ENCODE measurements around the gene PRKAR1B.

PRKAR1B gene

DNA sequence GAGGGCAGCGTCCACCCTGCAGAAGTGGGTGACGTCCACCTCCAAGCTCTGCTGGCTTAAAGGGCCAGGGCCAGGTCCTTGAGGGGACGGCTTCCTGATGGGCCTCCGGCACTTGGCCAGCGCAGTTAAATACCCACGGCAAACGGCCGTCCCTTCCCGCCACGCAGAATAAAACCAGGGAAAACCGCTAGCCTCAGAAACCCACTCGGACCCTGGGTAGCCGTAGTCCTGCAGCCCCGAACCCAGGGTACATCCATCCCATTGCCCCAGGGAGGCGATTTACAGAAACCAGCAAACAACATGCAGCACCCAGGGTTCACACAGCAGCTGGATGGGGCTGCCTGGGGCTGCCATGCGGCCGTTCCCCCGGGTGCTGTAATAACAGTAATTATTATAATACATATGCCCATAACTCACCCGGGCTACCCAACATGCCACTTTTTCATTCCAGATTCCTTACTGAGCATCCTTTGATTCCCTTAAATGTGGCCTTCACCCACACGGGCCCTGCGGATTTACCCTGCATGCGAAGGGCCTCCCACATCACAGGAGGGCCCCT, 126.0 kb downstream of the PRKAR1B start:
- DNase-seq: no peak

DNA sequence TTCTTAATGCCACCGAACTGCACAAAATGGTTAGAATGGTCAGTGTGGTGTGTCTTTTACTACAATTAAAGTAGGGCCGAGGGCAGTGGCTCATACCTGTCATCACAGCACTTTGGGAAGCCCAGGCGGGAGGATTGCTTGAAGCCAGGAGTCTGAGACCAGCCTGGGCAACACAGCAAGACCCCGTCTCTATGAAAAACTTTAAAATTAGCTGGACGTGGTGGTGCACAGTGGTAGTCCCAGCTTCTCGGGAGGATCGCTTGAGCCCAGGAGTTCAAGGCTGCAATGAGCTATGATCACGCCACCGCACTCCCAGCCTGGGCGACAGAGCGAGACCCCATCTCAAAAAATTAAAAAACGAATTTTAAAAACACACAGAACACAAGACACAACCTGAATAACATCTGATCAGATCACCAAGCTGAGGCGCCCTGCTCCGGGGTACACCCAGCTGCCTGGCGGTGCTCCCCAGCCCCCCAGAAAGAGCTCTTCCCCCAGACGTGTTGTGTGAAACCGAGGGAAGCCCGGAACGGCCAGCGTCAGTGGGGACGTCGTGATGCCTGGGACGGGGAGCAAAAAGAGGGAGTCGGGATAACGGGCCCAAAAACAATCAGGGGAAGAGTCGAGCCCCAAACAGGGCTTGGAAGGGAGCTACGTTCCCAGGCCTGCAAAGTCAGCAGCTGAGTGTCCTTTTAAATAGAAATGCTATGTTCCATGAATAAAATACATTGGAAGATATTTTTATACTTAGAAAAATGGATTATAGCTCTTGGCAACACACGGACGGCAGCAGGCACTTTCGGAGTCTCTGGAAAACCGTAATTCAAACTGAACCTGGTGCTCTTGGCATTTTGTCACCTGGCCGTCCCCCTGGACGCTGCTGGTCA, 126.7 kb downstream of the PRKAR1B start:
- no peak for DNase-seq

DNA sequence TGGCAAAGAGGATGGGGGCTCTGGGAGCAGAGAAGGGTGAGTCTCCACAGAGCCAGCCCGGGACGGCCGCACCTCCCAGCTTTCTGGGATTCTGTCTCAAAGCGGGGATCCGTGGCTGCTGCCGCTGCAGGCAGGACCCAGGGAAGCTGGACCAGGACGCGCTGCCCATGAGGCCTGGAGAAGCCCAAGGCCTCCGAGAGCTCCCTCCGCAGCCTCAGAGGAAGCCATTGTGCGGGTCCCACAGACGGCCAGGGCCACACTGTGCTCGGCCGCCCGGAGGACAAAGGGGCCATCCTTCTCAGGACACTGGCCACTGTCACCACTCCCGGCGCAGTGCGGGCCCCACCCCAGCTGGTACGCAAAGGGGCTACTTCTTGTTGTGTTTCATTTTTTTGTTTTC, 128.2 kb downstream of the PRKAR1B start:
- DNase-seq: no peak

DNA sequence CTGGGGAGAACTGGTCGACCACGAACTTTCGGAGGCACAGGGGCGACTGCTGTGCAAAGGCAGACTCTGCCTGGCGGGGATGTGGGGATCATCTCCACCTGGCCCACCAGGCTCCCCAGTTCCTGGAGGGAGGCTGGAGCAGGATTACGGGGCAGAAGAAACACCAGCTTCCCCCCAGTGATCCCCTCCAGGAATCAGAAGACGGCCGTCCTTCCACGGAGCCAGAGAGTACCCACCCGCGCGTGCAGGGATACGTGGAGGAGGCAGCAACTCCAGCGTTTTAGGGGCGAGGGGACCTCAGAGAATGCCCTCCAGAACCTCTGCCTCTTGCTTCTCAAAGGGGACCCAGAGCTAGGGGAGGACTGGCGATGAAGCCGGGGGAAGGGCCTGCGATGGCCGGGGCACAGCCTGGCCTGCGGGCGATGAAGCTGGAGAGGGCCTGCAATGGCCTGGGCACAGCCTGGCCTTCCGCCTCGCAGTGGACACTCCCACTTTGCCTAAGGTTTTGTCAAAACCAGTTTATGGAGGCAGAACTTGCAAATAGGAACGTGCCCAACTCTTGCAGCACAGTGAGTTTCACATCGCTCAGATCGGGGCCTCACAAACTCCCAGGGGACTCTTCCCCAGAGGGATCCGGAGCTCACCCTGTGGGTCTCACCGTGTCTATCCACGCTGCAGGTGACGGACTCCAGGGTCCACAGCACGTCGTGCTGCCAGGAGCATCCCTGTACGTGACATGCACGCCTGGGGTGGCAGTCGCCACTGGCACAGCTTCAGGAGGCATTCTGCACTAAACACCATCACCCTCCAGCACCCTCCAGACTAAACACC, 129.5 kb downstream of the PRKAR1B start:
- DNase-seq: no peak

DNA sequence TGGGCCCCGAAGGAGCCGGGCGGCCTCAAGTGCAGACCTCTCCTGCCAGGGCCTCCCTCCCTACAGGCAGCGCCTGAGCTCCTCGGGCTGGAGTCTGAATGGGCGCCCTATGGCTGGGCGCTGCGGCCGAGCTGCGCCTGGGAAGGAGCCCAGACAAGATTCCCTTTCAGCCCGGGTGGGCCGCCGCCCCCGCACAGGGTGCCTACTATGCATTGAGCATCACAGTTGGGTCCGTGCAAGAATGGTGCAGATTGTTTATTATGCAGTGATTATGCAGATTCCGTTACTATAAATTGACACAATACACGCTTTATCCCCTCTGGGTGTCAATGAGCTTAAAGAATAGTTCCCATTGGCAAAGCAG, 130.3 kb downstream of the PRKAR1B start:
- DNase-seq: no peak

DNA sequence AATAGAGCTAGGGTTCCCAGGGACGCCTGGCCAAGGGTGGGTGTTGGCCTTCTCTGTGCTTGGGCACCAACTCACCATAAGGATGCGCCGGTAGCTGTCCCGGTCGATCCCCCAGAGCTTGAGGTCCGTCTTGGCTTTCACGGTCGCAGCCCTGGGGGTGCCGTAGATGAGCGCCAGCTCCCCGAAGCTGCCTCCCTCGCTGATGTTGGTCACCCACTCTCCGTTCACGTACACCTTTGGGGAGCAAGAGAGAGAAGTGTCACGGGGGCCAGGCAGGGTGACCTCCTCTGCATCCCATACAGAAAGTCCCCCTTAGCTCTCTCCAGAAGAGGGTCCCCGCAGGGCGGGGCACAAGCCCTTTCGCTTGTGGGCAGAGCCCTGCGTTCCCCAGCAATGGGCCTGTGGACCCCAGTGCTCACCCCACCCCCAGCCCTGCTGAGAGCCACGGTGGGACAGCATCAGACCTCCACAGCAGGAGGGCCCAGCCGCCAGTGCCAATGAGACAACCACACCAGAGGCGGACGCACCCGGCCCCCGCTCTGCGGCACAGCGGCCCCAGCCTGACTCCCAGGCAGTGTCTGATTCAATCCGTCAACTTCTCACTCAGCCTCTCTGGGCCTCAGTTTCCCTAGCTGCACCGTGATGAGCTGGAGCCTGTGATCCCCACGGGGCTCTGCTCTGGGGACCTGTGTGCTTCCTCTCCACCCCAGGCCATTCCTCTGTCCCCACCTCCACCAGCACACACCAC, 130.8 kb downstream of the PRKAR1B start:
- no peak for DNase-seq

DNA sequence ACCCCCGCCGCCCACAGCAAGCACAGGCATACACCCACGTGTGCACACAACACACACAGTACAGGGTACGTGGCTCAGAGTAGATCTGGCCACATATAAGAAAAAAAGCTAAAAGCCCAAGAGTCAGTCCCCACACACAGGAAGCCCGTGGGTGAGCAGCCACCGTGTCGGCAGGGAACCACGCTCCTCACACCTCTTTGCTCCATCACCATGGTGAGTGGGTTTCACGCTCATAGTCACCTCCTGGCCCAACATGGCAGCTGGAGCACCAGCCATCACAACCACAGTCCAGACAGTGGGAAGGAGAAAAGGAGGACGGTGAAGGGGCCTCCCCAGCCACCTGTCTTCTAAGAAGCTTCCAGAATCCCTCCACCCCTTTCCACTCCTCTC, 131.5 kb downstream of the PRKAR1B start:
- DNase-seq: no peak

DNA sequence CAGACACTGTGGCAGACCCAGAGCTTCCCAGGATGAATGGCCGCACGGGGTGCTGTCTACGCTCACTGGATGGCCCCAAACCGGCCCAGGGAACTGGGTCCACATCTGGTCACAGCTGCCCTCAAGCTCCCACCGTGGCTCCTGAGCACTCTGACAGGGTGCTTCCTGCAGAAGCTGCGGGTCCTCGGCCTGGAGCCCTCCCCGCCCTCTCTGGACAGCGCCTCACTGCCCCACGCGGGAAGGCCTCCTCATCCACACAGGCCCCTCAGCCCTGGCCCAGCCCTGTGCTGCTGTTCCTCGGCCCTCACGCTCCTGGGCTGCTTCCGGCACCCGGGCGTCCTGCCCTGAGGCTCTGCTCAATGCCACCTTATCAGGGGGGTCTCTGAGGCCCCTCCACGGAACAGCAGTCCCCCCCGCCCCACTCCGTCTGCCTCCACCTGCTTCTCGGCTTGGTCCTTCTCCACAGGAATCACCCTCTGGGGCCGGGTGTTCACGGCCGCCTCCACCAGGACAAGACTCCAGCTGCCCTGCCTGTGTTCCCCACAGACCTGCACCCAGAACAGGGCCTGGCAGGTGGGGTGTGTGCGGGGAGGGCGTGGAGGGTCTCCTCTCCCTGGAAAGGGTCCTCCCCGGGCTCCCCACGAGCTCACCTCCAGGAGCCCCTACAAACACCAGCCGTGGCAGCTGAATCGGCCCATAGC, 132.0 kb downstream of the PRKAR1B start:
- DNase-seq: no peak

DNA sequence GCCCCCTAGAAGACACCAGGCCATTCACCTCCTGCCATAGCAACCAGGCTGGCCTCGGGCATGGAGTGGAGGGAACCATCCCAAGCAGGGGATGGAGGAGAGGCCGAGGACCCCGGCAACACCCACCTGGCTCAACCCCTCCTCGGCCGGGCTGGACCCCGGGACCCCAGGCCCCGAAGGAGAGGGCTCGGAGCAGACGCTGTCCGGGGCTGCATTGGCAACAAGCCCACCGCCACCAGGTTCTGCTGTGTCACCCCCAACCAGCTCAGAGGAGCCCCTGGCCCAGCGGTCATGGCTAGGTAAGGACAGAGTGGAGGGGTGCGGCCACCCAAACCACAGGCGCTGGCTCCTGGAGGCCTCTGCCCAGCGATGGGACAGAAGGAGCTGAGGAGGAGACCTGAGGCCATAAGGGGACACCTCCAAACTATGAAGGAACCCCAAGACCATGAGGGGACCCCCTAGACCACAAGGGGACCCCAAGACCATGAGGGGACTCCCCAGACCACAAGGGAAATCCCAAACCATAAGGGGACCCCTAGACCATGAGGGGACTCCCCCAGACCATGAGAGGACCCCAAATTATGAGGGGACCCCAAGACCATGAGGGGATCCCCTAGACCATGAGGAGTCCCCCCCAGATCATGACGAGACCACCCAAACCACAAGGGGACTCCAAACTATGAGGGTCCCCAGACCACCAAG, 132.7 kb downstream of the PRKAR1B start:
- no peak for DNase-seq

DNA sequence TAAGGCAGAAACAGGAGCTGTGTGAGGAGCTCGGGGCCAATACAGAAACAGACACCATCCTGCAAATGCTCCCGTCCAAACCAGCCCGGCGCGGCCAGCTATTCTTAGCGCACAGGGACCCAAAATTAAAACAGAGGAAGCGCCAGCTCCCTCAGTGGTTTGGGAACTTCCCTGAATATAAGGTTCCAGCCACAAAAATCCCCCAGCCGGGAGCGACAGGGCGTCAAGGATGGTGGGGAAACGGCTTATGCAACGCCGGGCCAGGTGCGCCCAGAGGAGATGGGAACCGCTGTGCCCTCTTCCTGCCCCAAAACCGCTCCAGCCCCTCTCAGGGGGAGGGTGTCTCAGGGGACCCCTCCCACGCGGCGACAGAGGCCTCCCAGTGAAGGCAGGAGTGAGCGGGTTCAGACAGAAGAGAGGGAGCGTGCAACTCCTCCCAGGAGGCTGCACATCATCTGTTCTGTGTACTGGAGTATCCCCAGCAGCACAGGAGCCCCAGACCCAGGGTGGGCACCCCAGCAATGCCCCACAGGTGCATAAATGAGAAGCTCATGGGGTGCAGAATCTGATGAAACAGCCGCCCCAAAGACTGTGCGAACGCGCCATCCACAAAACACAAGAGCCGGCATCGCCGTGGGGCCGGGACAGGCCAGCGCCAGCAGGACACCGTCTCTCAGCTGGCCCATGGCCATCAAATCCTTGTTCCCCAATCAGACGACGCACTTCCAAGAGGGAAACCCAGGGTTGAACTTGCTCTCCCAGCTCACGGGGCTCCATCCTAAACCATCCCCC, 133.6 kb downstream of the PRKAR1B start:
- no peak for DNase-seq

DNA sequence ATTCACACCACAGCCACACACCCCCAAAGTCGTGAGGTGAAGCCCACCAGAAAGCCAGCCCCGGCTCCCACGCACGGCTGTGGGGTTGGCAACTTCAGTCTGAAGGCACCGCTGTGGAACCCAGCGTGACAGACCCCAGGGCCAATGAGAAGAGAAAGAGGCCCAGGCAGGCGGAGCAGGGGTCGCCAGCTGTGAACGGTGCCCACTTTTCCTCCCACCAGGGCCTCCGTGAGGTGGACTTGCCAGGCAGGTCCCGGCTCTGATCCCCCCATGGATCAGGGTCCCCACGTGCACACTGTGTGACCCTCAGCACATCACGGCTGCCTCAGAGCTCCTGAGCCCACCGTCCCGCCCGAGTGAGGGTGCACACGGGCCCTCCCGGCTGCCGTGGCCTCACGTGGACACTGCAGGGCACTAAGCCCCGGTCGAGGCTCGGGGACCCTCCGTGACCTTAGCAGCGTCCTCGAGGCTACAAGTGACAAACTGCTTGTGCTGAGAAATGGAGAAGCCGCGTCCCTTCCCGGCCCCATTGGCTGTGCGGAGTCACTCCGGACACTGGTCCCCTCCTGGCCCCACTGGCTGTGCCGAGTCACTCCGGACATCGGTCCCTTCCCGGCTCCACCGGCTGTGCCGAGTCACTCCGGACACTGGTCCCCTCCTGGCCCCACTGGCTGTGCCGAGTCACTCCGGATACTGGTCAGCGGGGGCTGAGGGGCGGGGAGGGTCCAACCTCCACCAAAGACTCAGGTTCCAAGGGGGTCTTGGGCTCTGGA, 135.0 kb downstream of the PRKAR1B start:
- no peak for DNase-seq

DNA sequence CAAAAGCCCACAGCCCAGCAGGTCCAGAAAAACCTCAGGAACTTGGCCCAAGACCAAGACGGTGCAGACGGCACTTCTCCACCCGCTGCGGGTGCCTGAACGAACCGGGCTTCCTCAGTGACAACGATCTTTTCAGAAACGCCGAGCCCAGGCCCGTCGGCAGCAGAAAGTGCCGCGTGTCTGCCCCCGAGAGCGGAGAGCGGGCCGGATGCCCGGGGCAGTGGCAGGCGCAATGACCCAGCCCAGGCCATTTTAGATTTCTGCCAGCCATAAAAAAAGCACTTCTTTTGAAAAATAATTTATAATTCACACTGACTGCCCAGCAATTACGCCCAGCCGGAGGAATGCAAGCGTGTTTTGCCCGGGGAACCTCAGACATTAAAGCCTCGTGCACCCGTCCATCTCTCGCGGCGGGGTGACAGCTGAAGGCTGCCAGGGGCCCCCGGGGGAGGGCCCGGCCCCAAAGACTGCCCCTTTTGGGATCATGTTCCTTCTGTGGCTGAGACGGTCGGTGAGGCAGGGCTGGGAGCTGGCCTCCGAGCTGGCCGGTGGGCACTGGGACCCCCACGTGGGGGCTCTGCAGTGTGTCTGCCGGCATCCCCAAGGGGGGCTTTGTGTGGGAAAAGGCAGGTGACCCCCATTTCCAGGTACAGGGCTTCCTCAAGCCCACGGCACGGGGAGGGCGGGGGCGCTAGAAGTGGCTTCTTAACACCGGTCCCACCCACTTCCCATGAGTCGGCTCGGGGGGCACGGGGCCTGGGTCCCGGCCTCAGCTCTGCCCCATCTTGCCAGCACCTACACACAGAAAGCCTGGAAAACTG, 136.1 kb downstream of the PRKAR1B start:
- DNase-seq: no peak

DNA sequence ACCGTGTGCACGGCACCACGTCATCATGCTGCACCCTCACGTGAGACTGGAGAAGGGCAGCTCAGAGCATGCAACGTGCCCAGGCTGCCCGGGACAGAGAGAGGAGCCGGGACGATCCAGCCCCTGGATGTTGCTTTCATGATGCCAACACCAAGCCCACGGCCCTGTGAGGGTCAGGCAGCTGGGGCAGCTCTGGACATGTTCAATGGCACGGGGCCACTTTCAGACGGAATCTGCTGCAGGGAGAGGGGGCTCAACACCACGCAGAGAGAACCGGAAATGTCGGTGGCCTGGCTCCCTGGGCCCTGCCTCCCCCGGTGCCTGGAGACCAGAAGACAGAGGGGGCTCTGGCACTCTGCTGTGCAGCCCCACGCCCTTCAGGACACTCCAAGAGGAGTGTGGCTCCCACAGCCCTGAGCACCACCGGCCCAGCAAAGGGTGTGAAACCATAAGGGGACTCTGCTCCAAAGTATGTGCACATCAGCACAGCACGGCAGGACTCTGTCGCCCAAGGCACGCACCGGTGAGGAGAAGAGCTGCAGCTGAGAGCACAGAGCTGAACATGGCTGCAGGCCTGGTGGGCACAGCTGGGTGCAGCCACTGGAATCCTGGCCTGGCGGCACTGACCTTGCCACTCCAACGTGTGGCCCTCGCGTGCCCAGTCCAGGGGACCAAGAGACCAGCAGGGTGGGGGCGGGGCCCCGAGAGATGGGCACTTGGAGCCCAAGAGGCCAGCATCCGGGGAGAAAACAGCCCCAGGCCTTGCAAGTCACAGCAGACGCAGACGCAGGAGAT, 137.1 kb downstream of the PRKAR1B start:
- no peak for DNase-seq

DNA sequence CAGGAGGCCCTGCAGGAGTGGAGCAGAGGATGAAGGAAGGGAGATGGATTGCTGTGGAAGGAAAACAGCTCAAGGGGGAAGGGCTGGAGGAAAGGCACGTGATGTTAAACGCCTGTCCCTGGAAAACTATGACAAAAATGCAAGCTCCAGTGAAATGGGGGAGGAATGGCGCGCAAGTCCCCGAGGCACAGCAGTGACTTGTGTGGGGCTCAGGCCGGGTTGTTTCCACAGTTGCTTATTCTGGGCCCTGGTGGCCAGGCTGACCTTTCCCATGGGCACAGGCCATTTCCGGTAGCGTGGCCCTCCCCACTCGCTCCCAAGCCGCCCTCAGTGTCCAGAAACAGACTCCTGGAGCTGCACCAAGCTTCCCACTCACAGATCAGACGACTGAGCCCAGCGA, 139.3 kb downstream of the PRKAR1B start:
- DNase-seq: no peak

DNA sequence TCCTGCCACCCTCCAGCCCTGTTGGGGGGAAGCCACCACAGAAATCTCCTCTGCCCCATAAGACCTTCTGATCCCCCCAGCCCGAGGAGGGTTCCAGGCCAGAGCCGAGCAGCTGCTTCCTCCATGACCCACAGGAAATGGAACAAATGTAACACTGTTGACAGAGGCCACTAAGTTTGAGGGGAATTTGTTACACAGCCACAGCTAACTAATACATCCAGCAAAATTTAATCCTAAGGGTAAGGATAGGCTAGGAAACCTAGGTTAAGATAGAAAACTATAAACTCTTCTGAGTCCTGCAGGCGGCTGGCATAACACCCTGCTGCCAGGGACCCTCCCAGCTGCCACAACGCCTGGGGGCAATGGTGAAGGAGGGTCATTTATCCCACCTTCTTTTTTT, 140.6 kb downstream of the PRKAR1B start:
- DNase-seq: no peak

DNA sequence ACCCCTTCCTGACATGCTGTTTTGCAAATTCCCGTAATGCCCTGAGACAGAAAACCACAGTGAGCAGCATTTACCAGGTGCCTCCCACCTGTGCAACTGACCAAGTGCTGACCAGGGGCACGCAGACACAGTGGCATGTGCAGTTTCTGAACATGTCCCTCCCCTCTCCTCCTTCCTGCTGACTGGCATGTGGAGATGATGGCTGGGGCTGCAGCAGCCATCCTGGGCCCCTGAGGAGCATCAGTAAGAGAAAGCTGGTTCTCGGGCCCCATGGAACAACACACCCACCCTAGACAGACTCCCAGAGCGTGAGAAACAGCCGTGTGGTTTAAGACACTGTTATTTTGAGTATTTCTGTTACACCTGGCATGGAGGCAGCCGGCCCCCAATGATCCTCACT, 141.2 kb downstream of the PRKAR1B start:
- DNase-seq: no peak

DNA sequence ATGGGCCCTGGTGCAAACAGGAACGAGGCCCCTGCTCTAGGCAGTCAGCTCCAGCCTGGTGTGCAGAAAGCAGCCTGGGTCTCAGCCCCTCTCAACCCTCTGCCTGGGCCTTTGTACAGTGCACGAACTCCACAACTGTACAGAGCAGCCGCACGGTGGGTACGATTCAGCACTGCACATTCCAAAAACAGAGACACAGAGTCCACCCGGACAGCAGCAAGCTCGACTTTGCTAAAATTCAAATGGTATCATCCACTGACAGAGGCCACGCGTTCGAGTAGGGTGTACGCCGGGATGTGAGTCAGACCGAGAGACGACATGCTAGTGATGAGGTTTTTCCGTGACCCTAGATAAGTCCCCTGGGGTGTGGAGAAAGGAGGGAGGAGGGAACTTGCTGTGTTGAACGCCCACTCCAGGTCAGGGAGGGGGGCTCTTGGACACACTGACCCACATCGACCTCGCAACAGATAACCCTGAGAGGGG, 141.8 kb downstream of the PRKAR1B start:
- no peak for DNase-seq

DNA sequence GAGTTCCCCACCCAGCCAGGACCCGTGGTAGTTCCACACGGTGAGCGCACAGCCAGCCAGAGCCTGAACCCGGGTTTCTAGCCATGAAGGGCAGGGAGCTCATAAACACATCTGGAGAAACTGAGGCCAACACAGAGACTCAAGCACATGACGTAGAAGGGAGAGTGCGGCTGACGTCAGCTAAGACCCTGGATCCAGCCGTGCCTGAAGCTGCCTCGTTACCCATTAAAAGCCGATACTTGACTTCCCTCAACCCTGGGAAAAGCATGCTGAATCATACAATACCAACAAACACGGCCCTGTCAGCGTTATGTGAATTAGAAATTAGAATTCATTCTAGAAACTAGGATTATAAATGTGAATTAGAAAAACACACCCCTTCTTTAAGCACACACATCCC, 142.3 kb downstream of the PRKAR1B start:
- DNase-seq: no peak

Data from NCI-H1048 (cell line).